Kidney (tissue), 14 donors: Measurements from ENCODE around the gene PHLDB1. TPM values are rescaled to one million over a fixed set of nuclear protein-coding genes. Genes with fewer than 3 reads are reported as not detected.
A peak's percentile ranks its signal among the peaks of the same experiment; 100 is the strongest.

Experiments
- DNase-seq, 5 donors: peaks; one replicate each; pipeline ENCODE4 v3.0.0-alpha.2; 2013 to 2020
- FAIRE-seq: peaks from 2 replicates; lab custom pipeline; 2012; peaks lifted over from hg19 to GRCh38; lab: Jason Lieb, UNC
- H3K27ac ChIP-seq, 2 donors: one replicate each; pipeline ENCODE4 v1.7.0; 2013; ENCODE audit warnings: low read depth in 2 of 2, low read length in 2 of 2, inconsistent platforms in 1 of 2
- H3K27me3 ChIP-seq: one replicate; pipeline ENCODE4 v1.7.1; 2013; ENCODE audit warnings: low read length, inconsistent platforms; ENCODE audit not compliant: control insufficient read depth, insufficient read depth
- H3K36me3 ChIP-seq, 3 donors: one replicate each; pipeline versions ENCODE4 v1.7.0 to v1.7.1; 2013; ENCODE audit warnings: low read length in 3 of 3, control low read depth in 1 of 3, inconsistent platforms in 1 of 3; ENCODE audit not compliant: insufficient read depth in 3 of 3, control insufficient read depth in 2 of 3
- H3K4me1 ChIP-seq, 3 donors: one replicate each; pipeline versions ENCODE4 v1.7.0 to v1.7.1; 2013; ENCODE audit warnings: low read length in 3 of 3, inconsistent platforms in 1 of 3, low read depth in 1 of 3; ENCODE audit not compliant: control insufficient read depth in 2 of 3, insufficient read depth in 2 of 3
- H3K4me3 ChIP-seq, 3 donors: one replicate each; pipeline versions ENCODE4 v1.7.0 to v1.8.1; 2013; ENCODE audit warnings: low read length in 3 of 3, control low read depth in 1 of 3, inconsistent platforms in 1 of 3
- H3K9ac ChIP-seq, 3 donors: one replicate each; pipeline versions ENCODE4 v1.7.0 to v1.7.1; 2013; ENCODE audit warnings: low read length in 3 of 3, control low read depth in 1 of 3, inconsistent platforms in 1 of 3
- H3K9me3 ChIP-seq, 3 donors: one replicate each; pipeline versions ENCODE4 v1.7.0 to v1.7.1; 2013; ENCODE audit warnings: low read length in 3 of 3, control low read depth in 1 of 3, inconsistent platforms in 1 of 3; ENCODE audit not compliant: control insufficient read depth in 2 of 3, insufficient read depth in 1 of 3
- intact Hi-C: fragments of 100-400 bp; cut with DNase I; formaldehyde crosslinking; loops from one replicate; pipeline ENCODE4 v1.11.1; 2022
- polyA plus RNA-seq: library from polyadenylated mRNA; stranded (reverse); fragments of 350-450 nt; fragmentation: Illumina TruSeq; extraction: RNeasy Lipid Tissue Mini Kit (QIAGEN cat#74804); gene quantifications from one replicate; pipeline ENCODE4 v1.2.3, GENCODE V29; 2014; ENCODE audit warnings: low read depth, low replicate concordance; ENCODE audit not compliant: insufficient read depth
- total RNA-seq: library from RNA; stranded (reverse); fragmentation: NEBNext Ultra II Directional; extraction: Animal tissue kit (Norgen Biotek cat#: 25700); gene quantifications from one replicate; pipeline ENCODE4 v1.2.1, GENCODE V29; 2021
- TF ChIP-seq, protein P1 (sequence below): IDR thresholded peaks from 3 replicates; pipeline ENCODE4 v1.5.1; 2012; ENCODE audit warnings: mild to moderate bottlenecking, moderate library complexity, borderline replicate concordance; ENCODE audit not compliant: insufficient read depth; ENCODE audit errors: extremely low read depth
- donor health status: control.
- donor health status: control.
- donor health status: control.
- donor health status: control.
- donor health status: control.
- donor health status: DM: yes; HTN: yes; CAD: no.
- donor health status: Normal renal cell carcinoma (clear cell type).

The PHLDB1 gene
- total and polyA plus RNA-seq, 2 donors from 2014 or later: 39.1 to 118 TPM

DNA sequence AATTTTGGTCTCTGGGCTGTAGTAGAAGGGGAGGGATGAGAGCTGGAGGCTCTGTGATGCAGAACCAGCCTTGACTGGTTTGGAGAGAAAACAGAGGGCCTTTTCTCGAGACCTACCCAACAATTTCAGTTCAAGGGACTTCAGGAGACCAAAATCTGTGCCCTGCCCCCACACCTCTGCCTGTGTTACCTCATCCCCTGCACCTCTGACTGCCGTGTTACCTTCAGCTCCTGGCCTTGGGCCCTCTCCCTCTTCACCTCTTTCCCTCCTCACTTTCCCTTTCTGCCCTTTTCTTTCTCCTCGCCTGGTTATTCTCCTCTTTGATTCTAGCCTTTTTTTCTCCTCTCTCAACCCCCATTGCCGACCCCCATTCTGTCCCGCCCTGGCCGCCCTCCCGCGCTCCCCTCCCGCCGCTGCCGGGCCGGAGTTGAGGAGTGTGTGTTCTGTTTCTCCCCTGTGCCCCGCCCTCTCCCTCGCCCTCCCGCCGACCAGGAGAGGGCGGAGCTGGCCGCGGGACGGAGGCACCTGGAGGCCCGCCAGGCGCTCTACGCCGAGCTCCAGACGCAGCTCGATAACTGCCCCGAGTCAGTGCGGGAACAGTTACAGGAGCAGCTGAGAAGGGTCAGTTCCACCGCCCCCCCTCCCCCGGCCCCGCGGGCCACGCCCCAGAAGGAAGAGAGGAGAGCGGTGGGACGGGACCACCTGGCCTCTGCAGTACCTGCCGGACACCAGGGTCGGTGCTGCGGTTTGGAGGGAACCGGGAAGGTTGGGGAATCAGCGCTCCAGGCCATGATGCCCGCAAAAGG lies 27.2 kb downstream of the PHLDB1 start:
- no peaks in the 10 kb centered on the region for H3K9me3 ChIP-seq
- DNase-seq (peak; percentile 83 to 94 (median 89)), FAIRE-seq (no peak)
- H3K36me3 ChIP-seq: peaks cover 5 to 25% (median 7%) of the 10 kb centered on the region in 3 donors
- TF ChIP-seq, protein P1, sequence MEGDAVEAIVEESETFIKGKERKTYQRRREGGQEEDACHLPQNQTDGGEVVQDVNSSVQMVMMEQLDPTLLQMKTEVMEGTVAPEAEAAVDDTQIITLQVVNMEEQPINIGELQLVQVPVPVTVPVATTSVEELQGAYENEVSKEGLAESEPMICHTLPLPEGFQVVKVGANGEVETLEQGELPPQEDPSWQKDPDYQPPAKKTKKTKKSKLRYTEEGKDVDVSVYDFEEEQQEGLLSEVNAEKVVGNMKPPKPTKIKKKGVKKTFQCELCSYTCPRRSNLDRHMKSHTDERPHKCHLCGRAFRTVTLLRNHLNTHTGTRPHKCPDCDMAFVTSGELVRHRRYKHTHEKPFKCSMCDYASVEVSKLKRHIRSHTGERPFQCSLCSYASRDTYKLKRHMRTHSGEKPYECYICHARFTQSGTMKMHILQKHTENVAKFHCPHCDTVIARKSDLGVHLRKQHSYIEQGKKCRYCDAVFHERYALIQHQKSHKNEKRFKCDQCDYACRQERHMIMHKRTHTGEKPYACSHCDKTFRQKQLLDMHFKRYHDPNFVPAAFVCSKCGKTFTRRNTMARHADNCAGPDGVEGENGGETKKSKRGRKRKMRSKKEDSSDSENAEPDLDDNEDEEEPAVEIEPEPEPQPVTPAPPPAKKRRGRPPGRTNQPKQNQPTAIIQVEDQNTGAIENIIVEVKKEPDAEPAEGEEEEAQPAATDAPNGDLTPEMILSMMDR: peak; percentile 23
- H3K27me3 ChIP-seq: no peaks in the 10 kb centered on the region
- peak overlapping the region; percentile 41 to 72 for H3K27ac ChIP-seq
- H3K4me3 ChIP-seq: peak overlapping the region; percentile 28 to 39 (median 30)
- intact Hi-C loops: no loop called here
- H3K9ac ChIP-seq: peak overlapping the region in 1 of 3 donors; percentile 20
- peaks cover 2 to 15% (median 13%) of the 10 kb centered on the region in 3 donors for H3K4me1 ChIP-seq

DNA sequence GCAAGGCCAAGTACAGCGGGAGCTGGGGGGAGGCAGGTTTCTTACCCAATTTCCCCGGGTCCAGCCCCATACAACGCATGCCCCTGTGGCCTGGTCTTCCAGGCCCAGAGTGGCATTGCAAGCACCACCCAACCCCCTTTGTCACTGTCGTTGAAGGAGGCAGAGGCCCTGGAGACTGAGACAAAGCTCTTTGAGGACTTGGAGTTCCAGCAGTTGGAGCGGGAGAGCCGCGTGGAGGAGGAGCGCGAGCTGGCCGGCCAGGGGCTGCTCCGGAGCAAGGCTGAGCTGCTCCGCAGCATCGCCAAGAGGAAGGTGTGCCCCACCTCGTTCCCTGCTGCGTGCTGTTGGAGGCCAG lies 27.8 kb downstream of the PHLDB1 start:
- H3K27ac ChIP-seq: peak overlapping the region; percentile 41 to 72
- peaks cover 2 to 19% (median 13%) of the 10 kb centered on the region in 3 donors for H3K4me1 ChIP-seq
- peak overlapping the region in 2 of 3 donors; percentile 3 to 39 for H3K4me3 ChIP-seq
- TF ChIP-seq, protein P1: no peak
- peaks cover 5 to 29% (median 7%) of the 10 kb centered on the region in 3 donors for H3K36me3 ChIP-seq
- no peaks in the 10 kb centered on the region for H3K9me3 ChIP-seq
- intact Hi-C loops: no loop called here
- H3K27me3 ChIP-seq: no peaks in the 10 kb centered on the region
- DNase-seq (peak in 3 of 5 donors; percentile 37 to 72 (median 60)), FAIRE-seq (no peak)
- no peak overlapping the region for H3K9ac ChIP-seq

DNA sequence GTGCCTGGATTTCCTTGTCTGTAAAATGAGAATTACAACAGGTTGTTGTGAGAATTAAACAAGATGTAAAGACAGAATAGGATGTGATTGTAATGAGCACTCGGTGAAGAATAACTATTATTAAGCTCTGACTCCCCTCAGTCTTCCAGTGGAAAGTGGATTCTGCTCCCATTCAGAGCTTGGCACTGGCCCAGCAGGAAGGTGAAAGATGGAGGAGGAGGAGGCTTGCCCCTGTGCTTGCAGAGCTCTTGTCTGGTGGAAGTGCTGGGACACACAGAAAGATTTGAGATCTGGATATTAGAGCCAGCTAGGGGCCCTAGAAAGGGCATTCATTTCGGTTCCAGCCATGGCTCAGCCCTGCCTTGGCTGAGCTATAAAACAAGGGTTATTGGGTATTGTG lies 28.2 kb downstream of the PHLDB1 start:
- DNase-seq (no peak), FAIRE-seq (no peak)
- peaks cover 2 to 23% (median 17%) of the 10 kb centered on the region in 3 donors for H3K4me1 ChIP-seq
- no peaks in the 10 kb centered on the region for H3K27me3 ChIP-seq
- intact Hi-C loops: no loop called here
- H3K9me3 ChIP-seq: no peaks in the 10 kb centered on the region
- H3K27ac ChIP-seq: peak overlapping the region; percentile 41 to 72
- TF ChIP-seq, protein P1: no peak
- H3K9ac ChIP-seq: no peak overlapping the region
- no peak overlapping the region for H3K4me3 ChIP-seq
- H3K36me3 ChIP-seq: peaks cover 3 to 32% (median 7%) of the 10 kb centered on the region in 3 donors
